ENCODE measurements around the gene BDKRB2. TPM values are rescaled to one million over a fixed set of nuclear protein-coding genes. Genes with fewer than 3 reads are reported as not detected.

BDKRB2 gene
- total RNA-seq, 1 donor from 2014 or later, result 0.29 TPM

DNA sequence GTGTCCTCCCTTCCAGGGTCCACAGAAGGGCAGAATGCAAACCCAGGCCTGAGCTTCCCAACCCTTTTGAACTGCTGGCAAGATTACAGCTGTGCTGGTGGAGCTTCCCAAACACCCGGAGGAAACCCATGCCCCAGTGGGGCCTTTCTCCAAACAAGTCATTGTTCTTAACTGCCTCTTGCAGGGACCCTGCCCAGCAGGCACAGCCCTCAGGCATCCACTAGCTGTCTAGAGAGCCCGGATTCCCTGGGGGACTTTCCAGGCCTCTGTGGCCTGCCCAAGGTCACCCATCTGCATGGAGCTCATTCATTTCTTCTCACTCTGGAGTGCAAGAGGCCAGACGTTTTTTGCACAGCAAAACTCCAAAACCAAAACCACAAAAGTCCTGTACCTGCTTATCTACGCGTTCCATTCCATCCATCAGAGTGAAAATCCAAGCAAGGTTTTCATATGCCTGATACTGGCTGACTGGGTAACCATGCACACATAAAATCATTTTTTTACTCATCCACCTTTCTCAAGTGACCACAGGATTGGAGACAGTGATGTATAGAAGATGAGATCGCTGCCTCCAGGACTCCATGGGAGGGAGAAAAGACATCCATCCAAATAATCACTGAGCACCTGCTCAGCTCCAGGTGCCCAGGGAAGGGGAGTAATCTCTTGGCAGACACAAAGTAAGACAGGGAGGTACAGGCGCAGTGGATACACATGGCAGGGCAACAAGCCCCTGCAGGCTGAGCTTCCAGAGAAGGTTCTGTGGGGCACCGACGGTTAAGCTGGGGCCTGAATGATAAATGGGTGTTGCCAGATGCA is 17.2 kb upstream of the BDKRB2 start:
- TF ChIP-seq, protein P1, sequence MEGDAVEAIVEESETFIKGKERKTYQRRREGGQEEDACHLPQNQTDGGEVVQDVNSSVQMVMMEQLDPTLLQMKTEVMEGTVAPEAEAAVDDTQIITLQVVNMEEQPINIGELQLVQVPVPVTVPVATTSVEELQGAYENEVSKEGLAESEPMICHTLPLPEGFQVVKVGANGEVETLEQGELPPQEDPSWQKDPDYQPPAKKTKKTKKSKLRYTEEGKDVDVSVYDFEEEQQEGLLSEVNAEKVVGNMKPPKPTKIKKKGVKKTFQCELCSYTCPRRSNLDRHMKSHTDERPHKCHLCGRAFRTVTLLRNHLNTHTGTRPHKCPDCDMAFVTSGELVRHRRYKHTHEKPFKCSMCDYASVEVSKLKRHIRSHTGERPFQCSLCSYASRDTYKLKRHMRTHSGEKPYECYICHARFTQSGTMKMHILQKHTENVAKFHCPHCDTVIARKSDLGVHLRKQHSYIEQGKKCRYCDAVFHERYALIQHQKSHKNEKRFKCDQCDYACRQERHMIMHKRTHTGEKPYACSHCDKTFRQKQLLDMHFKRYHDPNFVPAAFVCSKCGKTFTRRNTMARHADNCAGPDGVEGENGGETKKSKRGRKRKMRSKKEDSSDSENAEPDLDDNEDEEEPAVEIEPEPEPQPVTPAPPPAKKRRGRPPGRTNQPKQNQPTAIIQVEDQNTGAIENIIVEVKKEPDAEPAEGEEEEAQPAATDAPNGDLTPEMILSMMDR (conservative IDR thresholded peaks at IDR 0.05; ENCODE audit: low read depth, low read length), result no peak
- no peak for DNase-seq (ENCODE audit: low read depth)

DNA sequence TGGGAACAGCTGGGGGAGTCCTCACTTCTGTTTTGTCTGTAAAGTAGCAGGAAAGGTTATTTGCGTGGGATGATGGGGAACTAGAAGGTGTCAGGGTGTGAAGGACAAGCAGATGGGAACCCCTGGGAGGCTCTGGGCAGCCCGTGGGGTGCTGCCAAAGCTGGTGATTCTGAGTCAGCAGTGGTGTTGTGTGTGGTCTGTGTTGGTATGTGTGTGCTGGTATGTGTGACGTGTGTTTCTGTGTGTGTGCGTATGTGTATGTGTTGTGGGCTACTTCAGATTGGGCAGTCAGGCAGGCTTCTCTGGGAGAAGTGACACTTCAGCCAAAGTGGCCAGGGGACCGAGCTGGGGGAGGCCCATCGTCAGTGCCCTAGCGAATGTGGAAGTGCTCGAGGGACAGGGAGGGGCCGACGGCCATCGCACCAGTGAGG is 15.3 kb upstream of the BDKRB2 start:
- TF ChIP-seq, protein P1 (conservative IDR thresholded peaks at IDR 0.05; ENCODE audit: low read depth, low read length), result no peak

More for the DNA sequence above, 17.2 kb upstream of the BDKRB2 start:
- H3K4me3 ChIP-seq (ENCODE audit: low read depth, low read length), result no peak overlapping the region

DNA sequence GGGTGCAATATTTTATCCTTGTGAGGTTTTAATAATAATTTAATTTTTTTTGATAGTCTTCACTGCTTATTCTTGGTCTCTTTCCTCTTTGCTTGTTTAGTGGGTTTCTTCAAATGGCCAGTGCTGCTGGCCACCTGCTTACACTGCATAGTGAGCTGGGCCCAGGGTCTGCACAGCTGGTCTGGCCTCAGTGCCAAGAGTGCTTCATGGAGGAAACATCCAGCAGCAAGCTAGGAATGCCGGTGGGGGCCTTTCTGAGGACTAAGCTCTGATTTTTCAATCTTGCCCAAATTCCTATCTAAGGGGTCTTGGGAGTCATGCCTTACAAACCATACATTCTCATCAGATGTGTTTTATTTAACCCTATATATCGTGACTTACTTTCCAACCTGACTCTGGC is 13.3 kb upstream of the BDKRB2 start:
- TF ChIP-seq, protein P1 (conservative IDR thresholded peaks at IDR 0.05; ENCODE audit: low read depth, low read length), result no peak
- no peak overlapping the region for H3K4me3 ChIP-seq (ENCODE audit: low read depth, low read length)
- no peak for DNase-seq (ENCODE audit: low read depth)

More for the DNA sequence above, 15.3 kb upstream of the BDKRB2 start:
- no peak overlapping the region for H3K4me3 ChIP-seq (ENCODE audit: low read depth, low read length)
- DNase-seq (ENCODE audit: low read depth), result no peak

DNA sequence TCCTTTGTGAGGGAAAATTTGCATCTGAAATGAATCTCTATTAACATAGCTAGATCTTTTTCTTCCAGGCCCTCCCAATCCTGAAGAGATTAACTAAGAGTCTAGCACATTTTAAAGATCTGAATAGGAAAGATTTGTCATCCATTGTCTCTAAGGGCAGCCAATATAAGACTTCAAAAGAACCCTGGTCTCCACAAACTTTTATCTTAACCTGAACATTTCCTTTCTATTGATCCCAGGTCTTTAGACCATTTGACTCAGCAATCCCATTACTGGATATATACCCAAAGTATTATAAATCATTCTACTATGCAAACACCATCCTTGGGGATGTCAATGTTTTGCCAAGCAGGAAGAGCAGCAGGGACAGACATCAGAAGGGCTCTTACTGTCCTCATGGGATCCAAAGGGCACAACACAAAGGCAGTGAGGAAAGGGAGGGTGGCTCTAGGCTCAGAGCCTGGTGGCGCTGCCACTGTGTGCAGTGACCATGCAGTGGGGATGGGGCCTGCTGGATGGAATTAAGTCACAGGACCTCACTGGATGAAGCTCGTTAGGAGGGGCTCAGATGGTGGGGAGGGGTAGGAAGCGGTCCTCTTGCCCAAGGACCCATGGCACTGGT is 12.7 kb upstream of the BDKRB2 start:
- DNase-seq (ENCODE audit: low read depth), result no peak
- H3K4me3 ChIP-seq (ENCODE audit: low read depth, low read length), result no peak overlapping the region
- TF ChIP-seq, protein P1 (conservative IDR thresholded peaks at IDR 0.05; ENCODE audit: low read depth, low read length), result no peak

DNA sequence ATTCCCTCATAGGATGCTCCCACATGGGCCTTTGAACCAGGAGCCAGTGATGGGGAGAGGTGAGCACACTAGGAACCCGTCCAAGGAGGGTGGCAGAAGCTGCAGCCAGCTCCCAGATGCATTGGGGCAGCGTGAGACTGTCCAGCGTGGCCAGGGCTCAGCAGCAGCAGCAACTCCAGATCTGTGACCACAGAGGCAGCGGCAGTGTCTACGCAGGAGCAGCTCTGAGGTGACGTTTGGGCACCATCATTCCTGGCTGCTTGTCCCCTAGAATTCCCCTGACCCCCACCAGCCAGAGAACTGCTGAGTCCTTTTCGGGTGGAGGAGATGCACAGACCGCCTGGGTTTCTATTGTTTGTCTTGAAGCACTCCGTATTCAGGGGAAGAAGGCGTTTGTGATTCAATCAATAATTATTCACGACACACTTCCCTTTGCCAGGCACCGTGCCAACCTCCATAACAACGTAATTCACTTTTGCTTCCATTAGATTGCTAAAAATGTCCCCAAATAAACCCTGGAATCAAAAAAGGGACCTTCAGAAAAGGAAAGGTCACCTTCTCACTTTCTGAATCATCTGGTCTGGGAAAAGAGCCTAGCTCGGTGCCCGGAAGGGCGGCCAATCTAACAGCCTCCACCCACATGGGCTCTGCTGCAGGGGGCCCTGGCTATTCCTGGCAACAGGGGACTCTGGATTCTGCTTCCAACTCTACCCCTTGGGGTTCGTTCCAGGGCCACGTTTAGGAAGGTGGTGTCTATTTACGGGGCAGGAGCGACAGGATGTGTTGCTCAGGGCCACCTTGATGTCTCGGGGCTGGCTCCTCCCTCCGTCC is 11.4 kb upstream of the BDKRB2 start:
- no peak overlapping the region for H3K4me3 ChIP-seq (ENCODE audit: low read depth, low read length)
- DNase-seq (ENCODE audit: low read depth), result no peak
- TF ChIP-seq, protein P1 (conservative IDR thresholded peaks at IDR 0.05; ENCODE audit: low read depth, low read length), result no peak

DNA sequence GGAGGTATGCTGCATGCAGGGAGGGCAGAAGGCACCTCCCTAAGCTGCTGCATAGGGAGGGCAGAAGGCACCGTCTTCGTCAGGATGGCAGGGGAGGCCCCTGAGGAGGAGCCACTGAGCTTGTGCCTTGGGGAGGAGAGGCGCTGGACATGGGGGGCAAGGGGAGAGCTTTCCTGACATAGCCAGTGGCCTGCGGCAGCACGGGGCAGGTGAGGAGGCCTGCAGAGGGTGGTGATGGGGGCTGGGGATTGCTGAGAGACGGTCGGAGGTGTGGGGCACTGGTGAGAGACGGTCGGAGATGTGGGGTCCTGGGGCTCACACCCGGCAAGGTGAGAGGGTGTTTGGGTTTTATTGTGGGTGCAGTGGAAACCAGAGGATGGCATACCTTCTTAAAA is 10.4 kb upstream of the BDKRB2 start:
- TF ChIP-seq, protein P1 (conservative IDR thresholded peaks at IDR 0.05; ENCODE audit: low read depth, low read length), result no peak
- no peak overlapping the region for H3K4me3 ChIP-seq (ENCODE audit: low read depth, low read length)
- no peak for DNase-seq (ENCODE audit: low read depth)
